ENCODE results near the gene COX7A2. TPM values are rescaled to one million over a fixed set of nuclear protein-coding genes. Genes with fewer than 3 reads are reported as not detected.

COX7A2 gene
- total RNA-seq, 1 donor from 2014 or later = 232 TPM

- Mint-ChIP-seq H3K9me3 (no peaks in the 10 kb centered on the region), H3K4me1 (peaks cover 22% of the 10 kb centered on the region)
Observed at GRCh38 chr6:75244063-75244584, 523 bp upstream of the COX7A2 start.

GRCh38 chr6:75236630-75237029 is 7.0 kb downstream of the COX7A2 start:
- H3K27ac Mint-ChIP-seq = no peak overlapping the region
- TF ChIP-seq CTCF (IDR thresholded peaks at IDR 0.05; ENCODE audit: unreplicated experiment) = no peak
- H3K36me3 Mint-ChIP-seq = peaks cover 22% of the 10 kb centered on the region
- no peak for DNase-seq (ENCODE audit: low spot score in 2 of 2, unreplicated experiment in 2 of 2)
- H3K9me3 Mint-ChIP-seq = no peaks in the 10 kb centered on the region
- peaks cover 7% of the 10 kb centered on the region for H3K4me1 Mint-ChIP-seq
- no peaks in the 10 kb centered on the region for H3K27me3 Mint-ChIP-seq (ENCODE audit: low read depth)
- H3K4me3 Mint-ChIP-seq = no peak overlapping the region

More at GRCh38 chr6:75244063-75244584, 523 bp upstream of the COX7A2 start:
- H3K27ac Mint-ChIP-seq = peak overlapping the region; percentile 99
- peak overlapping the region; percentile 95 for H3K4me3 Mint-ChIP-seq
- TF ChIP-seq CTCF (IDR thresholded peaks at IDR 0.05; ENCODE audit: unreplicated experiment) = no peak
- peaks cover 13% of the 10 kb centered on the region for H3K36me3 Mint-ChIP-seq
- H3K27me3 Mint-ChIP-seq (ENCODE audit: low read depth) = no peaks in the 10 kb centered on the region
- no peak for DNase-seq (ENCODE audit: low spot score in 2 of 2, unreplicated experiment in 2 of 2)

- Mint-ChIP-seq H3K36me3 (peaks cover 15% of the 10 kb centered on the region), H3K27me3 (ENCODE audit: low read depth) (no peaks in the 10 kb centered on the region), H3K4me1 (peaks cover 4% of the 10 kb centered on the region), H3K9me3 (no peaks in the 10 kb centered on the region), H3K4me3 (no peak overlapping the region), H3K27ac (no peak overlapping the region)
- DNase-seq (ENCODE audit: low spot score in 2 of 2, unreplicated experiment in 2 of 2) = no peak
- no peak for TF ChIP-seq CTCF (IDR thresholded peaks at IDR 0.05; ENCODE audit: unreplicated experiment)
Observed at GRCh38 chr6:75235271-75235670, 8.3 kb downstream of the COX7A2 start.

- H3K27ac Mint-ChIP-seq = no peak overlapping the region
- no peak for DNase-seq (ENCODE audit: low spot score in 2 of 2, unreplicated experiment in 2 of 2)
- TF ChIP-seq CTCF (IDR thresholded peaks at IDR 0.05; ENCODE audit: unreplicated experiment) = no peak
- H3K27me3 Mint-ChIP-seq (ENCODE audit: low read depth) = no peaks in the 10 kb centered on the region
- no peak overlapping the region for H3K4me3 Mint-ChIP-seq
- H3K36me3 Mint-ChIP-seq = peaks cover 11% of the 10 kb centered on the region
- H3K4me1 Mint-ChIP-seq = peaks cover 4% of the 10 kb centered on the region
- no peaks in the 10 kb centered on the region for H3K9me3 Mint-ChIP-seq
Observed at GRCh38 chr6:75234126-75234865, 9.3 kb downstream of the COX7A2 start.

- Mint-ChIP-seq H3K27me3 (ENCODE audit: low read depth) (no peaks in the 10 kb centered on the region), H3K36me3 (peaks cover 6% of the 10 kb centered on the region), H3K4me3 (no peak overlapping the region), H3K27ac (no peak overlapping the region), H3K4me1 (peaks cover 4% of the 10 kb centered on the region), H3K9me3 (no peaks in the 10 kb centered on the region)
- TF ChIP-seq CTCF (IDR thresholded peaks at IDR 0.05; ENCODE audit: unreplicated experiment) = no peak
- no peak for DNase-seq (ENCODE audit: low spot score in 2 of 2, unreplicated experiment in 2 of 2)
Observed at GRCh38 chr6:75233092-75233615, 10.4 kb downstream of the COX7A2 start.
